ENCODE data around the gene ATF3. TPM values are rescaled to one million over a fixed set of nuclear protein-coding genes. Genes with fewer than 3 reads are reported as not detected.
A peak's percentile ranks its signal among the peaks of the same experiment; 100 is the strongest.

ATF3 gene
- total RNA-seq, 2 donors from 2014 or later: 96.3 to 107 TPM

- no peak for ATAC-seq (replicated peaks in 1 of 2)
Measured at GRCh38 chr1:212666116-212666775, 57.7 kb downstream of the ATF3 start.

GRCh38 chr1:212667223-212668139 is 58.9 kb downstream of the ATF3 start:
- DNase-seq (no peak), ATAC-seq (replicated peaks in 1 of 2) (peak in 1 of 2 donors; percentile 34)
- Mint-ChIP-seq H3K4me1 (ENCODE audit: low read depth) (peaks cover 62% of the 10 kb centered on the region), H3K36me3 (ENCODE audit: insufficient read depth in 2 of 2) (no peaks in the 10 kb centered on the region), H3K27ac (peak overlapping the region; percentile 43), H3K9me3 (no peaks in the 10 kb centered on the region), H3K4me3 (peak overlapping the region; percentile 10 to 46), H3K27me3 (ENCODE audit: low read depth) (peaks cover 28% of the 10 kb centered on the region)

More at GRCh38 chr1:212666116-212666775, 57.7 kb downstream of the ATF3 start:
- peaks cover 32% of the 10 kb centered on the region for H3K27me3 Mint-ChIP-seq (ENCODE audit: low read depth)
- H3K9me3 Mint-ChIP-seq: no peaks in the 10 kb centered on the region
- H3K4me3 Mint-ChIP-seq: peak overlapping the region; percentile 82 to 92
- no peak for DNase-seq
- peaks cover 55% of the 10 kb centered on the region for H3K4me1 Mint-ChIP-seq (ENCODE audit: low read depth)
- peak overlapping the region; percentile 94 for H3K27ac Mint-ChIP-seq
- no peaks in the 10 kb centered on the region for H3K36me3 Mint-ChIP-seq (ENCODE audit: insufficient read depth in 2 of 2)

GRCh38 chr1:212668477-212668876 is 59.9 kb downstream of the ATF3 start:
- Mint-ChIP-seq H3K27ac (peak overlapping the region; percentile 2), H3K4me1 (ENCODE audit: low read depth) (peaks cover 62% of the 10 kb centered on the region), H3K4me3 (no peak overlapping the region)

DNA sequence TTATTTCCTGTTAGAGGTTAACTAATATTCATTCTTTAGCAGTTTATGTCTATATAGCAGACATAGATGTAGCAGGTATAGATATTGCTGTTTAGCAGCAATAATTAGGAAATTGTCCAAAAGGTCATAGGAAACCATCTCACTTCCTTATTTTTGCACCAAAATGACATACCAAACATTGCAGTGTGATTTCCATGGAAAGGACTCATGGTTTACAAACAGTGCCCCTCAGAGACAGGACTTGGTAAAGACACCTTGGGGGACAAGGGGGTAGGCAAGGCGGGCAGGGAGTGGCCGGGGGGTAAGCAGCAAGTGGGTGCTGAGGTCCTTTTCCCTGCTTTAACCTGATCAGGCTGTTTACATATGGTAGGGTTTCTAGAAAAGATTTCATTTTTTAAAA is 60.5 kb downstream of the ATF3 start:
- no peaks in the 10 kb centered on the region for H3K36me3 Mint-ChIP-seq (ENCODE audit: insufficient read depth in 2 of 2)
- ATAC-seq (replicated peaks in 1 of 2) (no peak), DNase-seq (no peak)
- H3K27ac Mint-ChIP-seq: no peak overlapping the region
- peaks cover 62% of the 10 kb centered on the region for H3K4me1 Mint-ChIP-seq (ENCODE audit: low read depth)
- H3K9me3 Mint-ChIP-seq: no peaks in the 10 kb centered on the region
- H3K4me3 Mint-ChIP-seq: no peak overlapping the region
- peaks cover 30% of the 10 kb centered on the region for H3K27me3 Mint-ChIP-seq (ENCODE audit: low read depth)

More at GRCh38 chr1:212668477-212668876, 59.9 kb downstream of the ATF3 start:
- ATAC-seq (replicated peaks in 1 of 2) (no peak), DNase-seq (no peak)
- Mint-ChIP-seq H3K27me3 (ENCODE audit: low read depth) (peaks cover 30% of the 10 kb centered on the region), H3K9me3 (no peaks in the 10 kb centered on the region), H3K36me3 (ENCODE audit: insufficient read depth in 2 of 2) (no peaks in the 10 kb centered on the region)

- Mint-ChIP-seq H3K27me3 (ENCODE audit: low read depth) (peaks cover 32% of the 10 kb centered on the region), H3K9me3 (no peaks in the 10 kb centered on the region), H3K4me3 (no peak overlapping the region), H3K4me1 (ENCODE audit: low read depth) (peaks cover 62% of the 10 kb centered on the region), H3K36me3 (ENCODE audit: insufficient read depth in 2 of 2) (no peaks in the 10 kb centered on the region), H3K27ac (no peak overlapping the region)
- no peak for DNase-seq
- ATAC-seq (replicated peaks in 1 of 2): no peak
Measured at GRCh38 chr1:212669600-212669999, 61.0 kb downstream of the ATF3 start.

DNA sequence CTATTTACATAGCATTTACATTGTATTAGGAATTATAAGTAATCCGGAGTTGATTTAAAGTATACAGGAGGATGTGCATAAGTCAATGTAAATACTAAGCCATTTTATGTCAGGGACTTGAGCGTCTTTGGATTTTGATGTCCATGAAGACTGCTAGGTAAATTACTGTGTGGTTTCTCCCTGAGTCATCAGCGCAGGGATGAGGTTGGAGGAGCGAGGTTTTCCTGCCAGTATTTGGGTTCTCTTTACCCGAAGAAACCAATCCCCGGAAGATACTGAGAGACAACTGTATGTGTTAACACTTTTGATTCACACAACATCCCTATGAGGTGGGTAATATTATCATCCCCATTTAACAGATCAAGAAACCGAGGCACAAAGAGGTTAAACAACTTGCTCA is 61.7 kb downstream of the ATF3 start:
- Mint-ChIP-seq H3K27ac (no peak overlapping the region), H3K4me3 (no peak overlapping the region), H3K36me3 (ENCODE audit: insufficient read depth in 2 of 2) (no peaks in the 10 kb centered on the region), H3K27me3 (ENCODE audit: low read depth) (peaks cover 36% of the 10 kb centered on the region), H3K4me1 (ENCODE audit: low read depth) (peaks cover 56% of the 10 kb centered on the region), H3K9me3 (no peaks in the 10 kb centered on the region)
- DNase-seq (no peak), ATAC-seq (replicated peaks in 1 of 2) (no peak)

Other genes with a start within 250 kb of the ATF3 start
- 10 to 100 TPM; 10.2 to 11.7 TPM for gene PACC1, start 193.9 kb upstream of the ATF3 start, total RNA-seq
- 10 to 100 TPM; 36.9 to 40.7 TPM for gene NENF, start 175.8 kb upstream of the ATF3 start, total RNA-seq
- 100 to 1,000 TPM; 400 to 660 TPM for gene BATF3, start 91.1 kb downstream of the ATF3 start, total RNA-seq
- 10 to 100 TPM; 41.8 to 44.9 TPM for gene NSL1, start 183.0 kb downstream of the ATF3 start, total RNA-seq
- gene TATDN3, start 183.1 kb downstream of the ATF3 start, total RNA-seq: 10 to 100 TPM; 17.7 to 18.2 TPM
- gene SPATA45, start 238.9 kb downstream of the ATF3 start, total RNA-seq: not detected
- gene FLVCR1, start 249.5 kb downstream of the ATF3 start, total RNA-seq: 10 to 100 TPM in 1 of 2 donors, 1 to 10 TPM in 1; 9.5 to 15.7 TPM